Measurements from ENCODE around the gene SLC12A9. TPM values are rescaled to one million over a fixed set of nuclear protein-coding genes. Genes with fewer than 3 reads are reported as not detected.

Gene SLC12A9
- total and polyA plus RNA-seq, 11 donors, result 4.6 to 23.6 (median 7.0) TPM

DNA sequence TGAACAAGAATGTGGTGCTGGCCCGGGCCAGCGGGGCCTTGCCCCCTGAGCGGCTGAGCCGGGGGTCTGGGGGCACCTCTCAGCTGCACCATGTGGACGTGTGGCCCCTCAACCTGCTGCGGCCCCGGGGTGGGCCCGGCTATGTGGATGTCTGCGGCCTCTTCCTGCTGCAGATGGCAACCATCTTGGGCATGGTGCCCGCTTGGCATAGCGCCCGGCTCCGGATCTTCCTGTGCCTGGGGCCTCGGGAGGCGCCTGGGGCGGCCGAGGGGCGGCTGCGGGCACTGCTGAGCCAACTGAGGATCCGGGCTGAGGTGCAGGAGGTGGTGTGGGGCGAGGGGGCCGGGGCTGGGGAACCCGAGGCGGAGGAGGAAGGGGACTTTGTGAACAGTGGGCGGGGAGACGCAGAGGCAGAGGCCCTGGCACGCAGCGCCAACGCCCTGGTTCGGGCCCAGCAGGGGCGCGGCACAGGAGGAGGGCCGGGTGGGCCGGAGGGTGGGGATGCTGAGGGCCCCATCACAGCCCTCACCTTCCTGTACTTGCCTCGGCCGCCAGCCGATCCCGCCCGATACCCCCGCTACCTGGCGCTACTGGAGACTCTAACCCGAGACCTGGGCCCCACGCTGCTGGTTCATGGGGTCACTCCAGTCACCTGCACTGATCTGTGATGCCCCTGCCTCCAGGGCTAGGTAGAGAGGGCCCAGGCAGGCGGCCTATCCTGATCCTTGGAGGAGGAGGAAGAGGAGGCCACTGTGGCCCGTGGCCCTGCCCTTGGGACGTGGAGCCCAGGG lies 13.6 kb downstream of the SLC12A9 start:
- peaks cover 0 to 52% (median 16%) of the 10 kb centered on the region in 9 donors for H3K36me3 ChIP-seq
- peak overlapping the region in 8 of 12 donors; percentile 16 to 100 (median 90) for H3K4me3 ChIP-seq
- no peaks in the 10 kb centered on the region for H3K9me3 ChIP-seq
- H3K4me1 ChIP-seq, result peaks cover 8 to 52% (median 23%) of the 10 kb centered on the region in 12 donors
- DNase-seq (peak; percentile 69 to 87 (median 79)), ATAC-seq (peak in 3 of 4 donors; percentile 6 to 38 (median 36))
- 63 to 76% (median 70%) methylated on average over 26 to 46 of the region's 46 CpGs for WGBS, 4 donors
- H3K27ac ChIP-seq, result peak overlapping the region in 11 of 12 donors; percentile 89 to 100 (median 96)
- TF ChIP-seq, protein P1, sequence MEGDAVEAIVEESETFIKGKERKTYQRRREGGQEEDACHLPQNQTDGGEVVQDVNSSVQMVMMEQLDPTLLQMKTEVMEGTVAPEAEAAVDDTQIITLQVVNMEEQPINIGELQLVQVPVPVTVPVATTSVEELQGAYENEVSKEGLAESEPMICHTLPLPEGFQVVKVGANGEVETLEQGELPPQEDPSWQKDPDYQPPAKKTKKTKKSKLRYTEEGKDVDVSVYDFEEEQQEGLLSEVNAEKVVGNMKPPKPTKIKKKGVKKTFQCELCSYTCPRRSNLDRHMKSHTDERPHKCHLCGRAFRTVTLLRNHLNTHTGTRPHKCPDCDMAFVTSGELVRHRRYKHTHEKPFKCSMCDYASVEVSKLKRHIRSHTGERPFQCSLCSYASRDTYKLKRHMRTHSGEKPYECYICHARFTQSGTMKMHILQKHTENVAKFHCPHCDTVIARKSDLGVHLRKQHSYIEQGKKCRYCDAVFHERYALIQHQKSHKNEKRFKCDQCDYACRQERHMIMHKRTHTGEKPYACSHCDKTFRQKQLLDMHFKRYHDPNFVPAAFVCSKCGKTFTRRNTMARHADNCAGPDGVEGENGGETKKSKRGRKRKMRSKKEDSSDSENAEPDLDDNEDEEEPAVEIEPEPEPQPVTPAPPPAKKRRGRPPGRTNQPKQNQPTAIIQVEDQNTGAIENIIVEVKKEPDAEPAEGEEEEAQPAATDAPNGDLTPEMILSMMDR (IDR thresholded peaks at IDR 0.05), result no peak
- no peak for TF ChIP-seq POLR2A (IDR thresholded peaks at IDR 0.05)
- intact Hi-C loops (cut with DNase I), result no loop called here
- no peaks in the 10 kb centered on the region for H3K27me3 ChIP-seq

DNA sequence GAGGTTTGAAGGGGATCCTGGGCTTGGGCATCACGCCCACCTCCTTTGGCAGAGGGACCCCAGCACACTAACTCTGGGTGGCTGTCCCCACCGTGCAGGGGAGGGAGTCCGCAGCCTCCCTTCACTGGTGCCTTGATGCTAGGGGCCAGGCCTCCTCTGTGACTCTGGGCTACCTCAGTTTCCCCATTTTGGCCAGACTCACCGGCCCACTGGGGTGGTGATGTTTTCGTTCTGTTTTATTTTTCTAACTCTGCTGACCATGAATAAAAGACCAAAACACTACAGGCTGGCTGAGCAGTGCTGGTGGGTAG lies 14.2 kb downstream of the SLC12A9 start:
- Histone ChIP-seq H3K9me3 (no peaks in the 10 kb centered on the region), H3K4me3 (peak overlapping the region in 11 of 12 donors; percentile 79 to 100 (median 87)), H3K27ac (peak overlapping the region; percentile 89 to 100 (median 96)), H3K36me3 (peaks cover 0 to 52% (median 19%) of the 10 kb centered on the region in 9 donors), H3K27me3 (no peaks in the 10 kb centered on the region), H3K4me1 (peaks cover 8 to 52% (median 23%) of the 10 kb centered on the region in 12 donors)
- intact Hi-C loops (cut with DNase I), result no loop called here
- DNase-seq (no peak), ATAC-seq (no peak)
- TF ChIP-seq, protein P1 (IDR thresholded peaks at IDR 0.05), result no peak
- TF ChIP-seq POLR2A (IDR thresholded peaks at IDR 0.05), result no peak
- 64 to 71% (median 66%) methylated on average over 5 of the region's 5 CpGs for WGBS, 4 donors

DNA sequence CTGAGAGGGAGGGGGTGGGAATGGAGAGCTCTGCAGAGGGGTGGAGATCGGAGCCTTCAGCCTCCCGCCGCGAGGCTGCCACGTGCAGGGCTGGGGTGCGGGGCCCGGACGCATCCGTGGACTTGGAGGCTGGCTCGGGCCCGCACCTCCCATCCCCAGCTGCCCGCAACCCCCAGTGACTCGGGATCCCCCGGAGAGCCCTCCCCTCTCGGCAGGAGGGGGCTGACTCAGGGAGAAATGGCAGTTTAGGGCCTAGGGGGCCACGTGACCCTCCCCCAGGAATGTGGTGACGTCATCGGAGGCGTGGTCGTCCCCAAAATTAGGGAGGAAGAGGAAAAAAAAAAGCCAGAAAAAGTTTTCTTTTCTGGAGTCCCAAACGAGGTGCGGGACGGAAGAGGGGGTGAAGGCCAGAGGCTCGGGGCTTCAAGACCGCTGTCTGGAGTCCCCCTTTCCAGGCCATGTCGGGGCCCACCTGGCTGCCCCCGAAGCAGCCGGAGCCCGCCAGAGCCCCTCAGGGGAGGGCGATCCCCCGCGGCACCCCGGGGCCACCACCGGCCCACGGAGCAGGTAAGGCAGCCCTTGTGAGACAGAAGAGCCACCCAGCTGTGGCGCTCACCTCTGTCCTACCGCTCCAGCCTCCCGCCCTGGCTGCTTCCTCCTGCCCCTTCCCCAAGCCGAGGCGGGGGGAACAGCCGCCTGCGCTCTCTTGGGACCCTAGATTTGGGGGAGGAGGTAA lies 14.7 kb downstream of the SLC12A9 start, which contains the start of gene TRIP6:
Gene TRIP6 (plus strand): TSS at position 348 of the 736 bp plus-strand sequence. CDS start 111 bp downstream, at position 459.
- peak; percentile 14 to 78 (median 69) for ATAC-seq

More for the DNA sequence above, 14.7 kb downstream of the SLC12A9 start, which contains the start of gene TRIP6:
- Histone ChIP-seq H3K9me3 (no peaks in the 10 kb centered on the region), H3K4me3 (peak within 1 kb of the TSS; percentile 62 to 100 (median 86)), H3K27me3 (no peaks in the 10 kb centered on the region), H3K36me3 (peaks cover 0 to 52% (median 24%) of the 10 kb centered on the region in 9 donors), H3K4me1 (peaks cover 8 to 52% (median 23%) of the 10 kb centered on the region in 12 donors), H3K27ac (peak within 1 kb of the TSS; percentile 89 to 100 (median 96))
- TF ChIP-seq, protein P1 (IDR thresholded peaks at IDR 0.05), result no peak
- no peak for TF ChIP-seq POLR2A (IDR thresholded peaks at IDR 0.05)
- intact Hi-C loops (cut with DNase I), result no loop called here
- peak; percentile 89 to 91 (median 90) for DNase-seq
- WGBS, 4 donors, result 2 to 4% (median 2%) methylated on average over 35 to 42 of the region's 42 CpGs
